GM13976 (cell line): ENCODE measurements around the gene TCTN2.

ENCODE experiments used
- DNase-seq: peaks from one replicate; pipeline ENCODE4 v3.0.0; 2012; ENCODE audit warnings: low spot score
- CTCF ChIP-seq: IDR thresholded peaks from 2 replicates; pipeline ENCODE4 v1.5.1; 2012; ENCODE audit warnings: borderline replicate concordance, mild to moderate bottlenecking; ENCODE audit not compliant: insufficient read depth; ENCODE audit errors: extremely low read depth, missing control alignments, control extremely low read depth
- in situ Hi-C: fragments of 300-500 bp; cut with MboI; formaldehyde crosslinking; loops from one replicate; pipeline ENCODE4 v1.12.0; 2022; ENCODE audit warnings: low sequenced_read_pairs, mixed read lengths, inconsistent platforms; ENCODE audit not compliant: unreplicated experiment

The TCTN2 gene

GRCh38 chr12:123645380-123645779 is 25.5 kb upstream of the TCTN2 start:
- no peak for DNase-seq
- TF ChIP-seq CTCF = no peak
- in situ Hi-C loops = no loop called here

- TF ChIP-seq CTCF = no peak
- DNase-seq = no peak
- in situ Hi-C loops = no loop called here
Observed at GRCh38 chr12:123645878-123646277, 25.0 kb upstream of the TCTN2 start.

GRCh38 chr12:123648401-123648800 is 22.5 kb upstream of the TCTN2 start:
- in situ Hi-C loops = no loop called here
- no peak for TF ChIP-seq CTCF
- DNase-seq = no peak

- in situ Hi-C loops = no loop called here
- no peak for TF ChIP-seq CTCF
- DNase-seq = no peak
Observed at GRCh38 chr12:123654129-123654701, 16.7 kb upstream of the TCTN2 start.

GRCh38 chr12:123655420-123655819 is 15.5 kb upstream of the TCTN2 start:
- peak; percentile 52 for DNase-seq
- in situ Hi-C loops = no loop called here
- TF ChIP-seq CTCF = no peak

GRCh38 chr12:123656392-123656791 is 14.5 kb upstream of the TCTN2 start:
- no peak for DNase-seq
- in situ Hi-C loops = no loop called here
- TF ChIP-seq CTCF = no peak
